WERI-Rb-1 (cell line): ENCODE measurements around the gene NGFR.

Experiments used
- DNase-seq: peaks from one replicate; pipeline ENCODE4 v3.0.0-alpha.2; 2020
- H3K27ac ChIP-seq: fragments of 250-450 bp; sonication (Bioruptor Pico); 2 replicates; pipeline ENCODE4 v1.5.1; 2020; ENCODE audit warnings: mild to moderate bottlenecking, moderate library complexity
- H3K27me3 ChIP-seq: fragments of 250-450 bp; sonication (Bioruptor Pico); 2 replicates; pipeline ENCODE4 v1.5.1; 2021; ENCODE audit warnings: mild to moderate bottlenecking, low read depth, moderate library complexity; ENCODE audit not compliant: insufficient read depth, severe bottlenecking
- H3K36me3 ChIP-seq: fragments of 250-450 bp; sonication (Bioruptor Pico); 2 replicates; pipeline ENCODE4 v1.5.1; 2020; ENCODE audit warnings: mild to moderate bottlenecking, moderate library complexity
- H3K4me3 ChIP-seq: 2 replicates; pipeline ENCODE4 v1.5.1; 2011; ENCODE audit warnings: low read depth, mild to moderate bottlenecking, control low read depth, low read length
- H3K9me3 ChIP-seq: fragments of 250-450 bp; sonication (Bioruptor Pico); 2 replicates; pipeline ENCODE4 v1.5.1; 2021; ENCODE audit warnings: mild to moderate bottlenecking, moderate library complexity; ENCODE audit not compliant: severe bottlenecking
- CTCF ChIP-seq: IDR thresholded peaks from 2 replicates; pipeline ENCODE4 v1.5.1; 2011; ENCODE audit warnings: low read depth, mild to moderate bottlenecking, control low read depth, inconsistent platforms, low read length

Gene NGFR

DNA sequence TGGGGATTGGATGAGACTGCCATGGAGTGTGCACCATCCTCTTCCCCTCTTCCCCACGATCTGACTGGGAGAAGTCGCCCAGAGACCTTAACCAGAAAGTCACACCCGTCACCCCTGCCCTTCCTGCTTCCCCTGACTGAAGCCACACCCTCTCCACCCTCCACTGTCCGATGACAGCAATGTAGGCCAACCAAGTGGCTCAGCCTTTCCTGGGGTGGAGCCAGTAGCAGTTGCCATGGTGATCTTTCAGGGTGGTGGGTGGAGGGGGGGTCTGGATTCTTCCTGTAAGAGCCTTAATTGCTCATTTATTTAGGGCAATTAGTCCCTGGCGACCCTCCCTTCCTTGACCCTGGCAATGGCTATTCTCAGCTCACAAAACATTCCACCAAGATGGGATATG, 42.9 kb upstream of the NGFR start:
- no peak for TF ChIP-seq CTCF
- H3K4me3 ChIP-seq: no peak overlapping the region
- H3K27ac ChIP-seq: no peak overlapping the region
- H3K9me3 ChIP-seq: no peaks in the 10 kb centered on the region
- DNase-seq: no peak
- H3K36me3 ChIP-seq: no peaks in the 10 kb centered on the region
- H3K27me3 ChIP-seq: no peaks in the 10 kb centered on the region

- H3K9me3 ChIP-seq: no peaks in the 10 kb centered on the region
- no peak for TF ChIP-seq CTCF
- H3K36me3 ChIP-seq: no peaks in the 10 kb centered on the region
- H3K27me3 ChIP-seq: no peaks in the 10 kb centered on the region
- no peak overlapping the region for H3K27ac ChIP-seq
- DNase-seq: no peak
- no peak overlapping the region for H3K4me3 ChIP-seq
These were observed 42.4 kb upstream of the NGFR start for GRCh38 chr17:49452661-49453060.

- no peak overlapping the region for H3K4me3 ChIP-seq
- no peaks in the 10 kb centered on the region for H3K27me3 ChIP-seq
- no peaks in the 10 kb centered on the region for H3K9me3 ChIP-seq
- no peak for TF ChIP-seq CTCF
- H3K27ac ChIP-seq: no peak overlapping the region
- H3K36me3 ChIP-seq: no peaks in the 10 kb centered on the region
- no peak for DNase-seq
These were observed 41.0 kb upstream of the NGFR start for GRCh38 chr17:49454050-49454449.

DNA sequence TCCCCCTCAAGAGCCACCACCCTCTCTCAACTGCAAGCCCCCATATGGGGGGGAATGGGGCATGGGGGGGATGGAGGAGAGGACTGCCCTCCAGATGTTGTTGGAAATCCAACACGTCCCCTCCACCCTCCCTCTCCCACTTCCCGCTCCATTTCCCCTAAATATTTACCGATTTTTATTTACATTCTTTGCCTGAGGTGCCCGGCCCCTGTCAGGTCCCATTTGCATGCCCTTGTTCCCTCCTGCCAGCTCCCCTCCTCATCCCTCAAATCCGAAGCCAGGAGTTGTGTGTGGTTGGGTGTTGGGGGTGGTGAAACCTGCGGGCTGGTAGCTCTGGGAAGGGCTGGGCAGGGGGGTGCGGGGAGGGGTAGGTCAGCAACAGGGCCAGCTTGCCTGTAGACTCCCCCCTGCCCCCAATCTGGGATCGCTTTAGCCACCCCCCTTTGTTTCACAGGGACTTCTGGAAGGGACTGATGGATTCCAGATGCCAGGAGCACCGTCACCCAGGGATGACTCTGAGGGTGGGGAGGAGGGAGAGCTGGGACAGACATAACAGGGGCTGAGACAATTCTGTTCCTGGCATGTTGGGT, 39.7 kb upstream of the NGFR start:
- no peak for DNase-seq
- Histone ChIP-seq H3K27me3 (no peaks in the 10 kb centered on the region), H3K9me3 (no peaks in the 10 kb centered on the region), H3K4me3 (no peak overlapping the region), H3K27ac (no peak overlapping the region), H3K36me3 (no peaks in the 10 kb centered on the region)
- TF ChIP-seq CTCF: no peak

DNA sequence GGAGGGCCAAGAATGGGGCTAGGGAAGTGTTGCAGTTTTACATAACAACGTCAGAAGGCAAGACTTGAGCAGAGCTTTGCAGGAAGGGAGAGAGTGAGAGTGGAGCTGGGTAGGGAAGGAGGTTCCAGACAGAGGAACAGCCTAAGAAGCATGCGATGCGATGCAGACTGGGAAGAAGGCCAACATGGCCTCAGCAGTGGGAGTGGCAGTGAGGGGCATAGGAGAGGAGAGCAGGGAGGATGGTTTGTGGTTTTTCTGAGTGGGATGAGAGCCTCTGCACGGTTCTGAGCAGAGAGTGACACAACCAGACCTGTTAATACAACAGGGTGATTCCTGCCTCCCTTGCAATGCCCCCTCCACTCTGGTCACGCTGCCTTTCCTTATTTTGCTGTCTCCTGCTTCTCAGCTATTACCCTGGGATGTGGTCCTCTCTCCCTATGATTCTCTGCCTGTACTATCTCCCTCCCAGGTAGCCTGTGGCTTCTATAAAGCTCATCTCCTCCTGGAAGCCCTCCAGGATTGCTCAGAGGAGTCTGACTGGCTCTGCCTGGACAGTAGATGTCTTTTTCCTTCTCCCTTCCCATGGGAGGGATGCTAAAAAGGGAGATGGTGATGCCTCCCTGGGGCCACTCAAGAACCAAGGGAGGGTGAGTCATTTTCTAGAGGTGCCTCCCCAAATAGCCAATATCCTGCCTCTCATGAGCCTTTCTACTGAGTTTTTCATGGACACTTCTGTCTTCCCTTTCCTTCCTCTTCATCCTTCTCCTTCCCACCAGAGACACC, 38.7 kb upstream of the NGFR start:
- no peak overlapping the region for H3K4me3 ChIP-seq
- no peaks in the 10 kb centered on the region for H3K9me3 ChIP-seq
- H3K36me3 ChIP-seq: no peaks in the 10 kb centered on the region
- TF ChIP-seq CTCF: no peak
- no peaks in the 10 kb centered on the region for H3K27me3 ChIP-seq
- no peak overlapping the region for H3K27ac ChIP-seq
- no peak for DNase-seq
